BLaER1 treated with 17β-estradiol and CSF1 and Interleukin-3, amounts not matched to agents 10 nM and 100 nM (cell line): Measurements from ENCODE around the gene FBXO36.
A peak's percentile ranks its signal among the peaks of the same experiment; 100 is the strongest.

ENCODE experiments used
- H3K27ac ChIP-seq, 11 experiments: shearing (Covaris generic); formaldehyde crosslinking; 2 replicates each; pipeline ENCODE4 v1.8.1; 2022
- H3K27me3 ChIP-seq, 11 experiments: shearing (Covaris generic); formaldehyde crosslinking; 2 replicates each; pipeline ENCODE4 v1.8.1; 2022
- H3K36me3 ChIP-seq, 11 experiments: shearing (Covaris generic); formaldehyde crosslinking; 2 replicates each; pipeline ENCODE4 v1.8.1; 2022
- H3K4me1 ChIP-seq, 10 experiments: shearing (Covaris generic); formaldehyde crosslinking; 2 replicates each; pipeline ENCODE4 v1.8.1; 2022
- H3K4me2 ChIP-seq, 11 experiments: shearing (Covaris generic); formaldehyde crosslinking; 2 replicates each; pipeline ENCODE4 v1.8.1; 2022
- H3K4me3 ChIP-seq, 10 experiments: shearing (Covaris generic); formaldehyde crosslinking; 2 replicates each; pipeline ENCODE4 v1.8.1; 2022
- H3K9ac ChIP-seq, 11 experiments: shearing (Covaris generic); formaldehyde crosslinking; 2 replicates each; pipeline ENCODE4 v1.8.1; 2022
- H3K9me3 ChIP-seq, 11 experiments: shearing (Covaris generic); formaldehyde crosslinking; replicated peaks in 1 of 11; 2 replicates each; pipeline ENCODE4 v1.8.1; 2022
- H4K20me1 ChIP-seq, 11 experiments: shearing (Covaris generic); formaldehyde crosslinking; 2 replicates each; pipeline ENCODE4 v1.8.1; 2022
- Cebpa-rat ChIP-seq, 11 experiments: shearing (Covaris generic); IDR thresholded peaks; 2 replicates each; pipeline ENCODE4 v1.8.1; 2022

The FBXO36 gene, protein sequence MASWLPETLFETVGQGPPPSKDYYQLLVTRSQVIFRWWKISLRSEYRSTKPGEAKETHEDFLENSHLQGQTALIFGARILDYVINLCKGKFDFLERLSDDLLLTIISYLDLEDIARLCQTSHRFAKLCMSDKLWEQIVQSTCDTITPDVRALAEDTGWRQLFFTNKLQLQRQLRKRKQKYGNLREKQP

DNA sequence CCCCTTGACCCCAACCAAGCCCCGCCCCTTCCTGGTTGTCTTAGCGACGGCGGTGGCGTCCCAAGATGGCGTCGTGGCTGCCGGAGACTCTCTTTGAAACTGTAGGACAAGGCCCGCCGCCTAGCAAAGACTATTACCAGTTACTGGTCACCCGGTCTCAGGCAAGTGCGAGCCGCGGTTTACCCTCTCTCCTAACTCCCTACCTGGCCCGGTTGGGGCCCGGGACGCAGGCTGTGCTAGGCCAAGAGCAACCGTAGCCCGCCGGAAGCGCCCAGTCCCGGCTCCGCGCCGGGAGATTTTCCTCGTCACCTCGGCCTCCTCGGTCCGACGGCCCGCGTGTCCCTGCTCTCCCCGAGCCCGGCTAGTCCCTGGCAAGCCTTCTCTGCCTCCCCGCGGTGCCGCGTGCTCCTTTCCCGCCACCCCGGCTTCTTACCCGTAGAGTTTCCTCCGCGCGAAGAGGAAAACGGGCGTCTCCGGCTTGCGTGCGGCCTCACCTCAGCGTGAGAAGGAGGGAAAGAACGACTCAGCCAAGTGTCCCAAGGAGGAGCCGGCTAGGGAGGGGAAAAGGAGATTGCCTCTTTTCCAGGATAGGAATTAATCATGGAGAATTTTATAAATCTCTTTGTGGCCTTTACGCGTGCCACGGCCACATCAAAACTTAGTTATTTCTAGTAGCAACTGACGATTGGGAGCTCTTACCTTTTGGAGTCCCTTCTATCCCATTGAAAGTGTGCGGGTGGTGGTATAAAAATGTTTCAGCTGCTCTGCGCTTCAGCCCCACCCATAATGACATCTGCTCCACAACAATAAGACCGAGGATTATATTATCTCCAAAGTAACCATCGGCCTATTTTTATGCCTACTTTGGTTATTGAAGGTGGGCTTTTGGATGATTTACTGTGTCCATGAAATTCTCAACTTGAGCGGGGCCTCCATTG, at the start of gene FBXO36:
FBXO36 (plus strand) TSS at position 55 of the 938 bp plus-strand sequence; CDS start at position 66, 11 bp downstream.
- H3K4me3 ChIP-seq, result peak within 1 kb of the TSS; percentile 75 to 99 (median 94)
- no peaks in the 10 kb centered on the region for H3K27me3 ChIP-seq
- H3K9ac ChIP-seq, result peak within 1 kb of the TSS; percentile 89 to 100 (median 96)
- peaks cover 26 to 37% (median 32%) of the 10 kb centered on the region in 11 experiments for H4K20me1 ChIP-seq
- H3K9me3 ChIP-seq, result no peaks in the 10 kb centered on the region
- peak within 1 kb of the TSS; percentile 87 to 99 (median 97) for H3K27ac ChIP-seq
- peaks cover 6 to 20% (median 14%) of the 10 kb centered on the region in 11 experiments; a peak in 21 of 22 replicates for H3K36me3 ChIP-seq
- H3K4me2 ChIP-seq, result peak within 1 kb of the TSS; percentile 89 to 98 (median 95)
- no peak for TF ChIP-seq Cebpa-rat (IDR thresholded peaks at IDR 0.05)
- H3K4me1 ChIP-seq, result peaks cover 21 to 46% (median 39%) of the 10 kb centered on the region in 10 experiments

DNA sequence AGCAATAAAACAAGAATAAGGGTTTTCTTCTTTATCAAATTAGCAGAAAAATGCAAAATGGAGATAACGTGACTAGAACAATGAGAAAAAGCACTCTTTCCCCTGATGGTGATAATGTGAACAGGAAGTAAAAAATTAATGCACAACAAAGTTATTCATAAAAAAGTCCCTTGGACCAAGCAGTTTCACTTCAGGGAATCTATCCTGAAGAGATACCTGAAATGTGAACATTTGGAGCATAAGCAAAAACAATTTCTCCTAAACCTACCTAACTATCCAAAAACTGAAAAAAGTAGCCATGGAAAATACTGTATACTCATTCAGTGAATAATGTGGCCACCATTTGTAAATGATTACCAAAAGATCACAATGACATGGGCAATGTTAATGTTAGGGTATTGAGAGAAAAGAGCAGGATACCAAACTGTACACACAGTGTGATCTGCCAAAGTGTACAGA, 49.2 kb upstream of the FBXO36 start:
- no peak overlapping the region for H3K9ac ChIP-seq
- H3K27me3 ChIP-seq, result no peaks in the 10 kb centered on the region
- no peak overlapping the region for H3K4me3 ChIP-seq
- peaks cover 0 to 19% (median 9%) of the 10 kb centered on the region in 10 experiments; a peak in 10 of 20 replicates for H3K4me1 ChIP-seq
- H3K4me2 ChIP-seq, result peak overlapping the region in 2 of 11 experiments; percentile 15 to 50; a peak in 1 of 22 replicates
- peaks cover 79 to 100% (median 97%) of the 10 kb centered on the region in 11 experiments for H3K36me3 ChIP-seq
- H3K9me3 ChIP-seq, result no peaks in the 10 kb centered on the region
- no peak overlapping the region for H3K27ac ChIP-seq
- no peak for TF ChIP-seq Cebpa-rat (IDR thresholded peaks at IDR 0.05)
- H4K20me1 ChIP-seq, result peaks cover 40 to 100% (median 98%) of the 10 kb centered on the region in 11 experiments; a peak in 21 of 22 replicates

DNA sequence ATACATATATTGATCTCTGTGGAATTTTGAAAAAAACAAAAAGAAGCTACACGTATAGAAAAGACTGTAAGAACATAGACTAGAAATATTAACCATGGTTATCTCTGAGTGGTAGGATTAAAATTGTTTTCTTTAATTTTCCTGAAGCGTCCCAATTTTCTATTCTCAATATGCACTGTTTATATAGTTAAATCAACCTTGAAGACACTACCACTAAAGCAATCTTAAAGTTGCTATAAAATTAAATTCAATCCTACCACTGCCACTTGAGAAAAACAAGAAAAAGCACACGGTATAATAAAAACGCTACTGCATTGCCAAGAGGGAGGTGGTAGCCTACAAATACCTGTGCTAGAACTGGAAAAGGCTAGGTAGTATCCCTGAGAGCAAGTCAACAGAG, 47.7 kb upstream of the FBXO36 start:
- Histone ChIP-seq H3K9me3 (no peaks in the 10 kb centered on the region), H3K27me3 (no peaks in the 10 kb centered on the region), H3K4me3 (no peak overlapping the region), H3K4me1 (peaks cover 0 to 18% (median 9%) of the 10 kb centered on the region in 10 experiments; a peak in 10 of 20 replicates), H3K36me3 (peaks cover 77 to 100% (median 97%) of the 10 kb centered on the region in 11 experiments), H4K20me1 (peaks cover 29 to 100% (median 94%) of the 10 kb centered on the region in 11 experiments; a peak in 21 of 22 replicates), H3K27ac (no peak overlapping the region), H3K4me2 (no peak overlapping the region), H3K9ac (no peak overlapping the region)
- TF ChIP-seq Cebpa-rat (IDR thresholded peaks at IDR 0.05), result no peak

DNA sequence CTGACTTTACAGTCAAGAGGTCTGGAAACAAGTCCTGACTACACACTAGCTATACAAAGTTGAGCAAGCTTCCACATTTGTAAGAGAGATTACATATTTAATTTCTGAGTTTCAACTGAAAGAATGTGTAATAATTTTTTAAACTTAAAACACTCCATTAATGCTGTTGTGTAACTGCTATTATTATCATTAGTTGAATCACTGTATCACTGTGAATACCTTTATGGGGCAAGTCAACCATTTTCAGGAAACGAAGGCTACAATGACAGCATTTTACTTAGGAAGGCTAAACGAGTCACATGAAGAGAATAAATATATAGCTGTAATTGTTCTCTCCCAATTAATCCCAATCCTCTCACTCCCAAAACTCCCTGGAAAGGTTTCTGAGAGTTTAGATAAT, 46.8 kb upstream of the FBXO36 start:
- H3K9ac ChIP-seq, result no peak overlapping the region
- peaks cover 78 to 100% (median 97%) of the 10 kb centered on the region in 11 experiments for H3K36me3 ChIP-seq
- no peak overlapping the region for H3K27ac ChIP-seq
- no peak for TF ChIP-seq Cebpa-rat (IDR thresholded peaks at IDR 0.05)
- no peaks in the 10 kb centered on the region for H3K27me3 ChIP-seq
- peaks cover 0 to 18% (median 9%) of the 10 kb centered on the region in 10 experiments; a peak in 10 of 20 replicates for H3K4me1 ChIP-seq
- H4K20me1 ChIP-seq, result peaks cover 35 to 100% (median 94%) of the 10 kb centered on the region in 11 experiments
- no peaks in the 10 kb centered on the region for H3K9me3 ChIP-seq
- no peak overlapping the region for H3K4me2 ChIP-seq
- H3K4me3 ChIP-seq, result no peak overlapping the region

DNA sequence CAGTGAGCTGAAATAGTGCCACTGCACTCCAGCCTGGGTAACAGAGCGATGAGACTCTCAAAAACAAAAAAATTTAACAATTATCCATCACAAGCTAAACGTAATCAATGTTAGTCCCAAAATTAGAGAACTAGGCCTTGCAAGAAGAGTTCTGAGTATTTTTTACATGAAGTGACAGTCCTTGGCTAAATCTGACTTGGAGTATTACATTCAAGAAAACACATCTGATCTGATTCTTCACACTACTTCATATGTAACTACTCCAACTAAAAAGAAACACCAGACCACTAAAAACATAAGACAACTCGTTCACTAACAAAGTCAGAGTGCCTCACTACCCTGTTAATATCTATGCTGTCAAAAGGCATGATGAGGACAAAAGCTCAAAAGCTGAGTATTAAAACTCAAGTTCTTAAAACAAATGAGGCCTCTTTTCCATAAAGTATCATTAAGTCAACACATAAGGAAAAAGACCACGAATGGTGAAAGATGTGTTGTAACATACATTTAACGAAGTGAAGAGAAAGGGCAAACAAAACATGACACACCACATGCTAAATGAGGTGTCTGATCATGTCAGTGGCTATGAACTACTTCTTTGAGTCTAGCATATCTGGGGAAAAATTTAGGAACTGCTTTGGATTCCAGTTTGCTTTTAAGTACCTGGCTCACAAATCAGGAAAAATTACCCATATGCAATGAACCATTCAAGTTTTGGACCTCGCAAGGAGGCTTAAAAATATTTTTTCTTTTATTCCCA, 42.9 kb upstream of the FBXO36 start:
- Histone ChIP-seq H3K4me2 (no peak overlapping the region), H3K9me3 (no peaks in the 10 kb centered on the region), H3K27me3 (no peaks in the 10 kb centered on the region), H3K9ac (no peak overlapping the region), H4K20me1 (peaks cover 55 to 100% (median 96%) of the 10 kb centered on the region in 11 experiments), H3K27ac (no peak overlapping the region), H3K4me1 (no peaks in the 10 kb centered on the region), H3K36me3 (peaks cover 64 to 92% (median 75%) of the 10 kb centered on the region in 11 experiments), H3K4me3 (no peak overlapping the region)
- TF ChIP-seq Cebpa-rat (IDR thresholded peaks at IDR 0.05), result no peak

DNA sequence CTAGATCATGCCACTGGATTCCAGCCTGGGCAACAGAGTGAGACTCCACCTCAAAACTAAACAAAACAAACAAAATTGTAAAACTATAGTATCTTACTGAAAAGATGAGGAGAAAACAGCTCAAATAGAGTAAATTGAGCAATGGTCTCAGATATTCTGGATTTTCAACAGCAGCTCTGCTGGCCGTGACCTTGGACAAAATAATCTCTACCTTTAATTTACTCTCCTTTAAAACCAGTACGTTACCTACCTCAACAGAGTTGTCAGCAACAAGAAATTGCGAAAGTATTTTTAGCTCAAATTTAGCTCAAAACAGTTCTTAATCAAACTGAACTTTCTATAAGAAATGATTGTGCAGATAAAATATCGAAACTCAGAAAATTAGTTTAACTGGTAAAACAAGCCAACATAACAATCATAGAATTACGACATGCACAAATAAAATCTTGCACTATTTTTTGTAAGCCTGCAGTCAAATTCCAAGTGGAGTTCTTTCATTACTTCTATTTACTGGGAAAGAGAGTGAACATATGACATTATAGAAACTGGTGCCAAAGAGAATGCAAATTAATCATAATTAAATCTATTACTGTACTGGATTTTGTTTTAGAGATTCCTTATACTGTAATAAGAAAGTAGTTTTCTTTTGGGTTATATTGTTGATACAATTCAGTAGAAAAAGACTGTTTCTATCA, 41.3 kb upstream of the FBXO36 start:
- H3K27ac ChIP-seq, result no peak overlapping the region
- H3K4me3 ChIP-seq, result no peak overlapping the region
- H3K4me1 ChIP-seq, result peaks cover 0 to under 1% (median 0%) of the 10 kb centered on the region in 10 experiments; a peak in 1 of 20 replicates
- no peak overlapping the region for H3K9ac ChIP-seq
- H3K9me3 ChIP-seq, result no peaks in the 10 kb centered on the region
- no peak for TF ChIP-seq Cebpa-rat (IDR thresholded peaks at IDR 0.05)
- H4K20me1 ChIP-seq, result peaks cover 61 to 100% (median 96%) of the 10 kb centered on the region in 11 experiments
- no peaks in the 10 kb centered on the region for H3K27me3 ChIP-seq
- peaks cover 60 to 88% (median 76%) of the 10 kb centered on the region in 11 experiments for H3K36me3 ChIP-seq
- H3K4me2 ChIP-seq, result no peak overlapping the region

DNA sequence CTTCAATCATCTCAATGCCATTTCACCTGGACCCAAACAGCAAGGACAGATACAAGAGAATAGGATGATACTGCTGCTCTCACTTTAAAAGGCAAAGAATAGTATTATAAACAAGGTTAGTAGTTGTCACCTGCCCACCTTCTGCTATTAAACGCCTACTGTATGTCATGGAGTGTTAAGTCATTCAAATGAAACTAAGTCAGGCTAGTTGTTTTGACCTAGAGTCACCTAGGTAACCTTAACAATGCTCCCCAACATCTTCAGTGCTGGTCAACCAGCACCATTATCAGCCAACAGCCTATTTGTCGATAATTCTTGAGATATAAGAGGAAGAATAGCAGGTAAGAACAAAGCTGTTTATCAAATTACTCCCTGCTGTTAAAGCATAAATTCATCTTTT, 39.7 kb upstream of the FBXO36 start:
- TF ChIP-seq Cebpa-rat (IDR thresholded peaks at IDR 0.05), result no peak
- Histone ChIP-seq H3K36me3 (peaks cover 50 to 87% (median 73%) of the 10 kb centered on the region in 11 experiments), H3K9ac (no peak overlapping the region), H3K4me2 (no peak overlapping the region), H3K4me1 (peaks cover 0 to 12% (median 0%) of the 10 kb centered on the region in 10 experiments; a peak in 6 of 20 replicates), H3K9me3 (no peaks in the 10 kb centered on the region), H3K27me3 (no peaks in the 10 kb centered on the region), H3K27ac (no peak overlapping the region), H3K4me3 (no peak overlapping the region), H4K20me1 (peaks cover 77 to 100% (median 96%) of the 10 kb centered on the region in 11 experiments)
